Fibroblast of villous mesenchyme (primary cell): ENCODE measurements around the gene OS9. TPM values are rescaled to one million over a fixed set of nuclear protein-coding genes. Genes with fewer than 3 reads are reported as not detected.
"Not testable (repeated sequence)": the region's sequence is repeated elsewhere in the genome, so short reads cannot be mapped to it uniquely, and the experiment has no call there.

ENCODE experiments used
- DNase-seq: peaks from one replicate; pipeline ENCODE4 v3.0.0-alpha.2; 2010; ENCODE audit warnings: low read depth
- H3K4me3 ChIP-seq: 2 replicates; pipeline ENCODE4 v1.5.1; 2011; ENCODE audit warnings: low read depth, mild to moderate bottlenecking, low read length
- CTCF ChIP-seq: IDR thresholded peaks from 2 replicates; pipeline ENCODE4 v1.5.1; 2012; ENCODE audit warnings: low read depth, mild to moderate bottlenecking, low read length; ENCODE audit not compliant: insufficient read depth
- total RNA-seq: library from RNA; depleted of rRNA; stranded (reverse); fragments of >200 nt; gene quantifications from 2 replicates; pipeline ENCODE4 v1.2.3, GENCODE V29; 2012

The OS9 gene
- total RNA-seq, 1 donor, result 98.0 TPM

GRCh38 chr12:57719777-57720605 is 26.1 kb downstream of the OS9 start:
- H3K4me3 ChIP-seq, result no peak overlapping the region
- no peak for DNase-seq
- no peak for TF ChIP-seq CTCF

- no peak for DNase-seq
- TF ChIP-seq CTCF, result no peak
- H3K4me3 ChIP-seq, result no peak overlapping the region
Measured at GRCh38 chr12:57720606-57721595, 27.0 kb downstream of the OS9 start.

GRCh38 chr12:57721846-57722608 is 28.1 kb downstream of the OS9 start:
- DNase-seq, H3K4me3 ChIP-seq: not testable (repeated sequence)

- TF ChIP-seq CTCF, result no peak
- no peak overlapping the region for H3K4me3 ChIP-seq
- no peak for DNase-seq
Measured at GRCh38 chr12:57722716-57723629, 29.0 kb downstream of the OS9 start.

- H3K4me3 ChIP-seq, result no peak overlapping the region
- no peak for TF ChIP-seq CTCF
- no peak for DNase-seq
Measured at GRCh38 chr12:57723630-57723962, 29.7 kb downstream of the OS9 start.

- no peak for DNase-seq
Measured at GRCh38 chr12:57724003-57724935, 30.3 kb downstream of the OS9 start.

More at GRCh38 chr12:57724003-57724935, 30.3 kb downstream of the OS9 start:
- no peak overlapping the region for H3K4me3 ChIP-seq
- TF ChIP-seq CTCF, result no peak
